Activated CD4-positive, alpha-beta T cell treated with anti-CD3 and anti-CD28 coated beads for 4 hours (primary cell): ENCODE results near the gene WHRN.

Source experiments
- DNase-seq, 2 donors: peaks; one replicate each; pipeline ENCODE4 v3.0.0-alpha.2; 2020

Gene WHRN

DNA sequence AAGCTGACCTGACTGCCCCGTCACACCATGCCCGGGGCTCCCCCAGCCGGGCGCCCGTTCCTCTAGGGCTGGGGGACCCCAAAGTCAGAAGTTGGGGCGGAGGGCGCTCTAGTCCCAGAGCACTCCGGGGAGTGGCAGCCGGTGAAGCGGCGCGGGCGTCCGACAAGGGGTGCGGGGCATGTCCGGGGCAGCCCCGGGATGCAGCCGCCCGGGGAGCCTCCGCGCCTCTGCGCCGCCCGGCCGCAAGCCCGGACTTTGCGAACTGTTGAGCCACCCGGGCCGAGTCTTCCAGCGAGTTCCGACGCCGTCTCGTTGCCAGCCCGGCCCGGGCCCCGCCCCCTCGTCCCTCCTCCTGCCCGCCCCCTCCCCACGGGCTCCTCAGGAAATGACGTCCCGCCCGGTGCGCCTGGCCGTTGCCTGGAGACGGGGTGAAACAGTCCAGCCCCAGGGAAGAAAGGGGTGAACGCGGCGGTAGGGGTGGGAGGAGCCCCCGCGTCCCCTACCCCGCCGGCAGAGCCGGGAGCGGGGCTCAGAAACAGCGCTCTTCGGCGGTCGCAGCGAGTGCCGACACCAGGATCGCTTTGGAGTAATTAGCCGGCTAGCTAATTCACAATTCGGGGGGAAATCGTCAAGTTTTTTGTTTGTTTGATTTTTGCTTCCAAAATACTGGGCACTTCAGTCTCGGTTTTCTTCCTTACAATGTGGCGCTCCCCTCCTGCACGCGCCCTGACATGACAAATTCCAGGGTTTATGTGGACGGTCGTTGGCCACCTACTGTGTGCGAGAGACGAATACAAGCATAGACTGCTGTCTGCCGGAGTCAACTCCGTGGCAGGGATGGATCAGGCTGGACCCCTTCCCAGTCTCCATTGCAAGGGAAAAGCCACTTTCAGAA, at the start of gene WHRN:
TSS of gene WHRN (minus strand) at position 287 of the 895 bp plus-strand sequence. CDS start 672 bp downstream, outside the sequence.
- peak; percentile 91 to 93 for DNase-seq

DNA sequence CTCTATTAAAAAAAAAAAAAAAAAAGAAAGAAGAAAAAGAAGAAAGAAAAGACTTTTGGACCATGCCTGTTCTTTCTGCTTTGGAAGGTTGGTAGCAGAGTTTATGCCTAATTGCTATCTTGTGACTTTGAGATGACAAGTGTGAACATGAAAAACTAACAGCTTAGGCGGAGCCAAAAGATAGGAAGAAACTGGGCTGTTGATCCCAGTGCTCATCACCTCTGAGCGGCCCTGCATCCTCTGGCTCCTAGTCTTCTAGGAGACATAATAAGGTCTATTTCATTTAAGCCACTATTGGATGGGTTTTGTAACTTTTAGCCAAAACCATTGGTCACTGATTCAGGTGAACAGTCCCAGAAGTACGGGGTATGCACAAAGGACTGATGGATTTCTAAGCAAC, 47.9 kb upstream of the WHRN start:
- no peak for DNase-seq

- no peak for DNase-seq
Observed at GRCh38 chr9:114552706-114553105, 47.4 kb upstream of the WHRN start.

DNA sequence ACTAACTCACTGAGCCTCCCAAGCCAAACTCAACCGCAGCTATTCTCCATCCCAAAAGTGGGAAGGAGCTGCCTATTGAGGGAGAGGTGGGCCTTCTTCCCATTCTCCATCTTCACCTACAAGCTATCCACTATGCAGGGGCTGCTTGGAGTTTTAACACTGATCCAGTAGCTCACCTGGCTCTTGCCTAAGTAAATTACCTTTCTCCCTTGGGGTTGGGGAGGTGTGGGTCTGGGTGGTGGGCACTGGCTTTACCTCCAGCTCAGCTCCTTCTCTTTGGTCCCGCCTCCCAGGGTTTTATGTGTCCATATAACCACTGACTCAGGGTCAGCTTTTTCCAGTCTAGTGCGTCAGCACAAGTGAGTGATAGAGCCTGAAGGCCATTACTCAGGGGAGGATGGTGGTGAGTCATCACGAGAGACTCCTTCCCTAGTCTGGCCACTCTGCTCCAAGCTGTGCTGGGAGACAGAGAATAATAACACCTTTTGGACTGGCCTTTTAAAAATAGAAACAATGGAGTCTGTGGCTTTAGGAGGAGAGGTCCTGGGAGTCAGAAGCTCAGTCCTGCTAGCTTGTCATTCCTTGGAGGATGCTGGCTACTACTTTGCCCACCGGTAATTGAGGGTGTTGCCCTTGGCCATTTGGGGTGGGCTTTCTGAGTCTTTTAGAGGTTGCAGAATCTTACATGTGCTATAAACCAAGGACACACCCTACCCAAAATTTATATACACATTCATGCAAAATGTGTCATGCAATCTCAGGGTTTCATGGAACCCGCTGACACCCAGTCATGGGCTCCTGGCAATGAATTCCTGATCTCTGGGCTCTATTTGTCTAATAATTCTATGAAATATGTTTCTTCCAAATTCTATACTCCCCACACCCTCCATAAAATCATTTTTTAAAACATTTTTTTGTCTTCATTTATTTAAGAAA, 46.7 kb upstream of the WHRN start:
- no peak for DNase-seq

- no peak for DNase-seq
Observed at GRCh38 chr9:114549697-114550330, 44.5 kb upstream of the WHRN start.

DNA sequence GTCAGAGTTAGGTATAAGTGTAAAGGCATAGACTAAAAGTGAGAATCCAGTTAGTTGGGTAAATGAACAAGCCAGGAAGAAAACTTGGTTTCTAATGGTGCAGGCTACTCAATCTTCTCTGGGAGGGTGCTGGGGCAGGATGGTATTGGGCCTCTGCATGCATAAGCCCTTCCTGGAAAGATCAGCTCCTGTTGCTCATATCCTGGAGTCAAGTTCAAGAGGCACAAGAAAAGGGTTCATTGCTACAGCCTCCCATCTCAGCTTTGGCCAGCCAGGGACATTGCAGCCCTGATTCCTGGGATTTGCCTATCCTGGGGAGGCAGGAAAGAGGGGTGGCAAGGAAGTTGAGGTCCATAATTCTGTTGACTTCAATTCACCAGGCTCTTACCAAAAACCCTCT, 41.6 kb upstream of the WHRN start:
- no peak for DNase-seq

DNA sequence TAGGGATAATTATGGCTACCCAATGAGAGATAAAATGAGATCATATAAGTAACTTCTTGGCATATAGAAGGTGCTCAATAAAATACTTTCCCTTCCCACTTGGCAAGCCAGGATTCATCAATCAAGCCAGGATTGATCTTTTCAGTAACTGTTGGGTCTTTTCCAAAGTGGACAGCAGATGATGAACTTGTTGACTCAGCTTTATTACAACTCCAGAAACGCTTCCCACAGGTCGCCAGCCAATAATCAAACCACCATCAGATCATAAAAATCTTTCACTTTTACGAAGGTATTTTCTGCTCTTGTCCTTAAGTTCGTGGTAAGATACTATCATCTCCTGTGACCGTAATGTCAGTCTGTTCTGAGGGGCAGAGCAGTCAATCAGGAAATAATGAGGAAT, 39.8 kb upstream of the WHRN start:
- DNase-seq = no peak

GRCh38 chr9:114539701-114540380, 34.6 kb upstream of the WHRN start:
- no peak for DNase-seq

DNA sequence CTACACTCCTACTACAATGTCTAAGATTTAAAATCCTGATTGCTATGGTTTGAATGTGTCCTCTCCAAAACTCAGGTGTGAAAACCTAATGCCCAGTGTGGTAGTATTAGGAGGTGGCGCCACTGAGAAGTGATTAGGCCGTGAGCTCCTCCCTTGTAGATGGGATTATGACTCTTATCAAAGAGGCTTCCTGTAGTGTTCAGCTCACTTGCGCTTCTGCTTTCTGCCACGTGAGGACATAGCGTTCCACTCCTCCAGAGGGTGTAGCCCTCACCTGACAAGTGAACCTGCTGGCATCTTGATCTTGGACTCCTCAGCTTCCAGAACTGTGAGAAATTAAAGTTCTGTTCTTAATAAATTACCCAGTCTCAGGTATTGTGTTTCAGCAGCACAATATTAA, 33.0 kb upstream of the WHRN start:
- peak; percentile 3 to 10 for DNase-seq

GRCh38 chr9:114532561-114533237, 27.4 kb upstream of the WHRN start:
- no peak for DNase-seq

DNA sequence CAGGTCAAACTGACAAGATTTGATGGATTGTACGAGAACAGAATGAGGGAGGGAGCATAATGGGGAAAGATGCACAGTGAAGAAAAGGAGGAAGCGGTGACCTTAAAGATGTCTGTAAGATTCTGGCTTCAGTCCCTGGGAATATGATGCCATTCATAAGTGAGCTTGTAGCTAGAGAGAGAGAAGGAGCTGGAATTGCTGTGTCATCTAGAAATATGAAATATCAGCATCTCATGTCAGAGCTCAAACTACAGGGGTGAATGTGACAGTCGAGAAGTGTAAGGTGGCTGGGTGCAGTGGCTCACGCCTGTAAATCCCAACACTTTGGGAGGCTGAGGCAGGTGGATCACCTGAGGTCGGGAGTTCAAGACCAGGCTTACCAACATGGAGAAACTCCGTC, 24.0 kb upstream of the WHRN start:
- DNase-seq = no peak

DNA sequence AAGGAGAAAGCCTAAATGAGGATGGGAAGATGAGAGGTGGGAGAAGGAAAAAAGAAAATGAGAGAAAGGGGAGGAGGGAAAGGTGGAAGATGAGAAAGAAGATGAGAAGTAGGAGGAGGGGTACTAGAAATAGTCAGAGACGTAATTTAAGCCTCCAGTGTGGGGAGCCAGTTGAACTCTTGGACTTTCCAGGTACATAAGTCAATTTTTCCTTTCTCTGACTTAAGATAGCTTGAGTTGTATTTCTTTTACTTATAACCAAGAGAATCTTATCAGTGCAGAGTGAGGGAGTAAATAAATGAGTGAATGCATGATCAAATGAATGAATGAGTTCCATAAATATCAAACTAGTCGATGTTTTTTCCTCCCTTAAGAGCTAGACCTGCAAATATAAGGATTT, 21.5 kb upstream of the WHRN start:
- DNase-seq = no peak

GRCh38 chr9:114525513-114525912, 20.2 kb upstream of the WHRN start:
- no peak for DNase-seq

DNA sequence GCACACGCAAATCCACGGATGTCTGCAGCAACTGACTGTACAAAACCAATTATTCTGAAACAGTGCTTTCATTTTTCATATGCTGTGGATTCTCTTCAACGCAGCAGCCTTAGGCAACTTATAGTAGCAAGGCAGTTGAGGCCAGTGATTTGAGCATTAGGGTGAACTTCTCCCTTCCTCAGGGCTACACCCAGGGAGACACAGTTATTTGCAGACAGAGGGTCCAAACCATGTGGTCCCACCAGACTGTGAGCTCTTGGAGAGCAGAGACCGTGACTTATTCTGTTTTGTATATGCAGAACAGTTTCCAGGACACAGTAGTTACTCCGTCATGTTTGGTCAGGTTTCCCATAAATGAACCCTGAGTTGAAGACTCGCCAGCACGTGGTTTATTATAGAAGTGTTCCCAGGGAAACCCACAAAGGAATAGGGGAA, 19.0 kb upstream of the WHRN start:
- no peak for DNase-seq

- DNase-seq = no peak
Observed at GRCh38 chr9:114522847-114523246, 17.6 kb upstream of the WHRN start.

GRCh38 chr9:114522286-114522685, 17.0 kb upstream of the WHRN start:
- DNase-seq = no peak

- no peak for DNase-seq
Observed at GRCh38 chr9:114521846-114522245, 16.6 kb upstream of the WHRN start.

- DNase-seq = no peak
Observed at GRCh38 chr9:114518599-114519022, 13.3 kb upstream of the WHRN start.

DNA sequence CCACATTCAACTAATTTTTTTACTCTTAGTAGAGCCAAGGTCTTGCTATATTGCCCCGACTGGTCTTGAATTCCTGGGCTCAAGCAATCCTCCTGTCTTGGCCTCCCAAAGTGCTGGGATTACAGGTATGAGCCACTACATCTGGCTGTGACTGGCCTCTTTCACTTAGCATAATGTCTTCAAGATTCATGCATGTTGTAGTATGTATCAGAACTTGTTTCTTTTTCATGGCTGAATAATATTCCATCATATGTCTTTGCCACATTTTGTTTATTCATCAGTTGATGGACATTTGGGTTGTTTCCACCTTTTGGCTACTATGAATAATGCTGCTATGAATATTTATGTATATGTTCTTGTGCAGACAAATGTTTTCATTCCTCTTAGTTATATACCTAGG, 12.8 kb upstream of the WHRN start:
- DNase-seq = no peak

GRCh38 chr9:114516913-114517312, 11.6 kb upstream of the WHRN start:
- no peak for DNase-seq

- DNase-seq = no peak
Observed at GRCh38 chr9:114515528-114515927, 10.3 kb upstream of the WHRN start.

- no peak for DNase-seq
Observed at GRCh38 chr9:114513959-114514267, 8.6 kb upstream of the WHRN start.
